Ascending aorta (tissue), 2 donors: ENCODE results near the gene FKBP2. TPM values are rescaled to one million over a fixed set of nuclear protein-coding genes. Genes with fewer than 3 reads are reported as not detected.

Experiments used
- DNase-seq, 2 donors: peaks; one replicate each; pipeline ENCODE4 v3.0.0-alpha.2; 2019; ENCODE audit warnings: low spot score in 2 of 2
- H3K27ac ChIP-seq, 2 donors: fragments of 200-600 bp; sonication (generic); one replicate each; pipeline ENCODE4 v1.5.1; 2016 to 2017; ENCODE audit warnings: mild to moderate bottlenecking in 1 of 2
- H3K27me3 ChIP-seq: fragments of 200-600 bp; sonication (generic); one replicate; pipeline ENCODE4 v1.5.1; 2017
- H3K36me3 ChIP-seq, 2 donors: fragments of 200-600 bp; sonication (generic); one replicate each; pipeline ENCODE4 v1.5.1; 2016
- H3K4me1 ChIP-seq, 2 donors: fragments of 200-600 bp; sonication (generic); one replicate each; pipeline ENCODE4 v1.5.1; 2016 to 2017; ENCODE audit warnings: mild to moderate bottlenecking in 1 of 2
- H3K4me3 ChIP-seq, 2 donors: fragments of 200-600 bp; sonication (generic); one replicate each; pipeline ENCODE4 v1.5.1; 2016 to 2017; ENCODE audit warnings: mild to moderate bottlenecking in 1 of 2
- H3K9me3 ChIP-seq, 2 donors: fragments of 200-600 bp; sonication (generic); one replicate each; pipeline ENCODE4 v1.5.1; 2016
- CTCF ChIP-seq, 3 experiments: fragments of 200-600 bp in 2 of 3; fragments of 450-650 bp in 1 of 3; sonication (generic) in 2 of 3; IDR thresholded peaks; one replicate each; pipeline ENCODE4 v1.5.1; 2016 to 2019; ENCODE audit warnings: antibody characterized with exemption in 3 of 3, mild to moderate bottlenecking in 1 of 3, moderate library complexity in 1 of 3
- intact Hi-C: fragments of 100-400 bp; cut with DNase I; formaldehyde crosslinking; loops from one replicate; pipeline ENCODE4 v1.15.1; 2023
- total RNA-seq: library from RNA; depleted of rRNA; stranded (reverse); fragments of >200 nt; gene quantifications from one replicate; pipeline ENCODE4 v1.1.0, GENCODE V29; 2016

FKBP2 gene
- total RNA-seq, 1 donor from 2014 or later, result 17.7 TPM

GRCh38 chr11:64202992-64203391, 37.9 kb upstream of the FKBP2 start:
- intact Hi-C loops, result no loop called here
- Histone ChIP-seq H3K4me1 (no peaks in the 10 kb centered on the region), H3K4me3 (no peak overlapping the region), H3K27me3 (no peaks in the 10 kb centered on the region), H3K27ac (no peak overlapping the region), H3K9me3 (no peaks in the 10 kb centered on the region), H3K36me3 (peaks cover 67% of the 10 kb centered on the region in 2 donors)
- TF ChIP-seq CTCF (IDR thresholded peaks at IDR 0.05), result no peak
- no peak for DNase-seq

- Histone ChIP-seq H3K9me3 (no peaks in the 10 kb centered on the region), H3K4me3 (no peak overlapping the region), H3K4me1 (no peaks in the 10 kb centered on the region), H3K27me3 (no peaks in the 10 kb centered on the region), H3K36me3 (peaks cover 61% of the 10 kb centered on the region in 2 donors), H3K27ac (no peak overlapping the region)
- intact Hi-C loops, result loop anchor here (1.0 kb wide), 1 partner anchor 101 kb away; no protein-coding TSS in a partner anchor
- no peak for DNase-seq
- TF ChIP-seq CTCF (IDR thresholded peaks at IDR 0.05), result no peak
Measured at GRCh38 chr11:64203421-64204079, 37.3 kb upstream of the FKBP2 start.

- Histone ChIP-seq H3K4me3 (no peak overlapping the region), H3K4me1 (no peaks in the 10 kb centered on the region), H3K27me3 (no peaks in the 10 kb centered on the region), H3K27ac (no peak overlapping the region), H3K36me3 (peaks cover 56% of the 10 kb centered on the region in 2 donors), H3K9me3 (no peaks in the 10 kb centered on the region)
- no peak for DNase-seq
- TF ChIP-seq CTCF (IDR thresholded peaks at IDR 0.05), result no peak
- intact Hi-C loops, result loop anchor here (1.0 kb wide), 1 partner anchor 100 kb away; no protein-coding TSS in a partner anchor
Measured at GRCh38 chr11:64204080-64204440, 36.8 kb upstream of the FKBP2 start.

GRCh38 chr11:64204464-64204989, 36.4 kb upstream of the FKBP2 start:
- Histone ChIP-seq H3K27me3 (no peaks in the 10 kb centered on the region), H3K27ac (no peak overlapping the region), H3K4me3 (no peak overlapping the region), H3K36me3 (peaks cover 53 to 55% of the 10 kb centered on the region in 2 donors), H3K9me3 (no peaks in the 10 kb centered on the region), H3K4me1 (no peaks in the 10 kb centered on the region)
- peak; percentile 72 to 82 (median 79) for TF ChIP-seq CTCF (IDR thresholded peaks at IDR 0.05)
- intact Hi-C loops, result loop anchor here (1.0 kb wide), 1 partner anchor 100 kb away; no protein-coding TSS in a partner anchor
- peak; percentile 44 to 91 for DNase-seq

- H3K4me3 ChIP-seq, result peak within 1 kb of the TSS; percentile 24 to 50
- peaks cover 35 to 37% of the 10 kb centered on the region in 2 donors for H3K36me3 ChIP-seq
- no peaks in the 10 kb centered on the region for H3K27me3 ChIP-seq
- intact Hi-C loops, result no loop called here
- peak within 1 kb of the TSS; percentile 48 to 66 for H3K27ac ChIP-seq
- H3K9me3 ChIP-seq, result no peaks in the 10 kb centered on the region
- no peaks in the 10 kb centered on the region for H3K4me1 ChIP-seq
- peak; percentile 39 to 81 for DNase-seq
- TF ChIP-seq CTCF (IDR thresholded peaks at IDR 0.05), result no peak
Measured at GRCh38 chr11:64206457-64207255, 34.2 kb upstream of the FKBP2 start, which contains the start of gene FERMT3. Gene FERMT3, plus strand, starts transcription at chr11:64206721. Its CDS starts 644 bp downstream, at chr11:64207365.
